ENCODE data around the gene TOR2A.

The TOR2A gene

DNA sequence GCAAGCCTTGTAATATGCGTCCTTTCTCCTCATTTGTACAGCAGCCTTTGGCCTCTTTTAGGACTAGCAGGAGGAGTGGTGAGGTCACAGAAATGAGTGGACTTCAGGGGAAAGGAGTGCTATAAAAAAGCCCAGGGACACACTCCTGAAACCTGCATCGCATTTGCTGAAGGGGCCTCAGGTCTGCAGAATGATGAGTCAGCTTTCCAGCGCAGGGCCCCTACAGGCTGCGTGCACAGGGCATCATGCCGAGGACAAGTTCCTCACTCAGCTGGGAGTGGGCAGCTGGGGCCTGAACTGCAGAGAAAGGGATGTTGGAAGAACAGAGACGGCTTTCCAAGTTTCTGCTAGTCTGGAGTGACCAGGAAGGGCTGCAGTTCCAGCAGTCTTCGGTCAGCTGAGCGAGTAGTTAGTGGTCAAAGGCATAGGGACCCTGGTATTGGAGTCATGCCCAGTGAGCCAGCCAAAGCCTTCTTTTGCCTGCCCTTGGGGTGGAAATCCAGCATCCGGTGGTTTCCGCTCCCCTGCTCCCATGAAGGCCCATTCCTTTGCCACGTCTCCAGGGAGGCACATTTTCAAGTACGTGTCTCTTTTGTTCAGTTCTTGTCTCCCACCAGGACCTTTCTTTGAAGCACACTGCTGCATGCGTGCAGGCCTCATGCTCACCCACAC lies 45.6 kb downstream of the TOR2A start:
- no peaks in the 10 kb centered on the region for H3K9me3 ChIP-seq (ENCODE audit: control insufficient read depth in 2 of 2, low read length in 2 of 2)
- no peak overlapping the region for H3K4me3 ChIP-seq (ENCODE audit: low read length in 2 of 2)
- no peaks in the 10 kb centered on the region for H3K4me1 ChIP-seq (ENCODE audit: control insufficient read depth in 2 of 2, insufficient read depth in 2 of 2, low read length in 2 of 2)
- no peak overlapping the region for H3K9ac ChIP-seq (ENCODE audit: low read depth in 1 of 2, low read length in 2 of 2)
- H3K27ac ChIP-seq (ENCODE audit: low read depth in 2 of 2, low read length in 2 of 2): no peak overlapping the region
- H3K36me3 ChIP-seq (ENCODE audit: control insufficient read depth in 2 of 2, insufficient read depth in 2 of 2, low read length in 2 of 2): peaks cover 3 to 6% of the 10 kb centered on the region in 2 donors
- H3K27me3 ChIP-seq (ENCODE audit: control insufficient read depth in 2 of 2, insufficient read depth in 2 of 2, low read length in 2 of 2): no peaks in the 10 kb centered on the region

GRCh38 chr9:127686461-127687393 lies 48.4 kb downstream of the TOR2A start:
- Histone ChIP-seq H3K4me3 (ENCODE audit: low read length in 2 of 2) (no peak overlapping the region), H3K4me1 (ENCODE audit: control insufficient read depth in 2 of 2, insufficient read depth in 2 of 2, low read length in 2 of 2) (no peaks in the 10 kb centered on the region), H3K27me3 (ENCODE audit: control insufficient read depth in 2 of 2, insufficient read depth in 2 of 2, low read length in 2 of 2) (no peaks in the 10 kb centered on the region), H3K9me3 (ENCODE audit: control insufficient read depth in 2 of 2, low read length in 2 of 2) (no peaks in the 10 kb centered on the region), H3K9ac (ENCODE audit: low read depth in 1 of 2, low read length in 2 of 2) (no peak overlapping the region), H3K27ac (ENCODE audit: low read depth in 2 of 2, low read length in 2 of 2) (no peak overlapping the region), H3K36me3 (ENCODE audit: control insufficient read depth in 2 of 2, insufficient read depth in 2 of 2, low read length in 2 of 2) (peaks cover 3 to 15% of the 10 kb centered on the region in 2 donors)

DNA sequence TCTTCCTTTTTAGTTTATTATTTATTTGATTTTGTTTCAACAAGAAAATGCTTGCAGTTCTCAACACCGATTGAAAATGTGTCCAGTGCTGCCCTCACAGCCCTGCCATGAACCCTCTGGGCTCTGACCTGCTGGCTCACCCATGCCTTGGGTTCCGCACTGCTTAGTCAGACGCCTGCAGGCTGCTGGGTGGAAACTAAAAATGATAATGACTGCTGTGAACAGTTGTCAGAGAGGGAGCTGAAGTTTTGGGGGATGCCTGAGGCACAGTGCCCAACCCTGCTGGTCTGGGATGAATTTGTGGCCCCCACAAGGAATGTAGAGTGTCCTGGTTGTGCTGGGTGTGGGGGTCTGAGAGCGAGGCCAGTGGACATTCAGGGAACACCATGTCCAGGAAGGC lies 50.5 kb downstream of the TOR2A start:
- H3K4me1 ChIP-seq (ENCODE audit: control insufficient read depth in 2 of 2, insufficient read depth in 2 of 2, low read length in 2 of 2): no peaks in the 10 kb centered on the region
- H3K9ac ChIP-seq (ENCODE audit: low read depth in 1 of 2, low read length in 2 of 2): no peak overlapping the region
- H3K27ac ChIP-seq (ENCODE audit: low read depth in 2 of 2, low read length in 2 of 2): no peak overlapping the region
- no peaks in the 10 kb centered on the region for H3K9me3 ChIP-seq (ENCODE audit: control insufficient read depth in 2 of 2, low read length in 2 of 2)
- H3K36me3 ChIP-seq (ENCODE audit: control insufficient read depth in 2 of 2, insufficient read depth in 2 of 2, low read length in 2 of 2): peaks cover 0 to 18% of the 10 kb centered on the region in 2 donors
- no peaks in the 10 kb centered on the region for H3K27me3 ChIP-seq (ENCODE audit: control insufficient read depth in 2 of 2, insufficient read depth in 2 of 2, low read length in 2 of 2)
- H3K4me3 ChIP-seq (ENCODE audit: low read length in 2 of 2): no peak overlapping the region

- H3K36me3 ChIP-seq (ENCODE audit: control insufficient read depth in 2 of 2, insufficient read depth in 2 of 2, low read length in 2 of 2): peaks cover 0 to 20% of the 10 kb centered on the region in 2 donors
- H3K4me1 ChIP-seq (ENCODE audit: control insufficient read depth in 2 of 2, insufficient read depth in 2 of 2, low read length in 2 of 2): no peaks in the 10 kb centered on the region
- no peaks in the 10 kb centered on the region for H3K9me3 ChIP-seq (ENCODE audit: control insufficient read depth in 2 of 2, low read length in 2 of 2)
- H3K27ac ChIP-seq (ENCODE audit: low read depth in 2 of 2, low read length in 2 of 2): no peak overlapping the region
- no peak overlapping the region for H3K9ac ChIP-seq (ENCODE audit: low read depth in 1 of 2, low read length in 2 of 2)
- H3K4me3 ChIP-seq (ENCODE audit: low read length in 2 of 2): no peak overlapping the region
- no peaks in the 10 kb centered on the region for H3K27me3 ChIP-seq (ENCODE audit: control insufficient read depth in 2 of 2, insufficient read depth in 2 of 2, low read length in 2 of 2)
These were observed 51.4 kb downstream of the TOR2A start for GRCh38 chr9:127683723-127684122.

DNA sequence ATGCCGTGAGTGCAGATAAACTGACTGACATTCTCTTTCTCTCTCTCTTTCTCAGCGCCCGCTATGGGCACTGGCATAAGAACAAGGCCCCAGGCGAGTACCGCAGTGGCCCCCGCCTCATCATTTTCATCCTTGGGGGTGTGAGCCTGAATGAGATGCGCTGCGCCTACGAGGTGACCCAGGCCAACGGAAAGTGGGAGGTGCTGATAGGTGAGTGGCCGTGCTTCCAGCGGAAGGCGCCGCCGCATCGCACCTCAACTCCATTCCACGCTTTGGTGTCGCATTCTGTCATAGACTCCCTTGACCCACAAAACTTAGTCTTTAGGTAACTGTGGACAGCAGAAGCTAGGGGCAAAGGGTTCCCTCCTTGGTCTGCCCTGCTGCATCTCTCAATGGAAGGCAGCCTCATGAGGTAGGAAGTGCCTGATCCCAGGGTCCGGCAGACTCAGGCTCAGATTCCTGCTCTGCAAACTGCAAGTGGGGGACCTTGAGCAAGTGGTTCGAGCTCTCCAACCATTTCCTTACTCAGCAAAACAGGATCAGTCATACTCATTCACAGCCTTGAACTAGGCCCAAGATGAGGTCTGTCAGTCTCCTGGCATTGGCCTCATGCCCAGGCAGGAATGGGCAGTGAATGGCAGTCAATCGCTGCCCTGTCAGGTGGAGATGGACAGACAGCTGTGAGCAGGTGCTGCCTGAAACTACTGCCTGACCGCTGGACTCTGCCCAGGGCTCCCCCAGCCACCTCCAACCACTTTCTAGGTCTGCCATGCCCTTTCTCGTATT lies 52.5 kb downstream of the TOR2A start:
- Histone ChIP-seq H3K27ac (ENCODE audit: low read depth in 2 of 2, low read length in 2 of 2) (no peak overlapping the region), H3K36me3 (ENCODE audit: control insufficient read depth in 2 of 2, insufficient read depth in 2 of 2, low read length in 2 of 2) (peaks cover 0 to 23% of the 10 kb centered on the region in 2 donors), H3K27me3 (ENCODE audit: control insufficient read depth in 2 of 2, insufficient read depth in 2 of 2, low read length in 2 of 2) (no peaks in the 10 kb centered on the region), H3K4me3 (ENCODE audit: low read length in 2 of 2) (no peak overlapping the region), H3K9ac (ENCODE audit: low read depth in 1 of 2, low read length in 2 of 2) (no peak overlapping the region), H3K4me1 (ENCODE audit: control insufficient read depth in 2 of 2, insufficient read depth in 2 of 2, low read length in 2 of 2) (no peaks in the 10 kb centered on the region), H3K9me3 (ENCODE audit: control insufficient read depth in 2 of 2, low read length in 2 of 2) (no peaks in the 10 kb centered on the region)
